Activated T-helper 1 cell treated with anti-CD3 and anti-CD28 coated beads, Interleukin-12 subunit alpha, Interleukin-12 subunit beta, Interleukin-2, Interleukin-4 antibody, amounts not matched to agents 30 ng/mL and 10 ng/mL and 1 ng/mL, durations not matched to agents 14 hours and 24 hours and 36 hours (primary cell): ENCODE data around the gene RPS16. TPM values are rescaled to one million over a fixed set of nuclear protein-coding genes. Genes with fewer than 3 reads are reported as not detected.

ENCODE experiments used
- DNase-seq: peaks from one replicate; pipeline ENCODE4 v3.0.0; 2021; ENCODE audit warnings: low spot score
- H3K27ac Mint-ChIP-seq: one replicate; pipeline ENCODE4 v1.8.0; 2021; ENCODE audit warnings: mild to moderate bottlenecking, mixed read lengths
- H3K27me3 Mint-ChIP-seq: one replicate; pipeline ENCODE4 v1.8.0; 2022; ENCODE audit warnings: mild to moderate bottlenecking, moderate library complexity, mixed read lengths; ENCODE audit not compliant: insufficient read depth
- H3K36me3 Mint-ChIP-seq: one replicate; pipeline ENCODE4 v1.8.0; 2021; ENCODE audit warnings: low read depth, mixed read lengths
- H3K4me1 Mint-ChIP-seq: one replicate; pipeline ENCODE4 v1.8.0; 2021; ENCODE audit warnings: low read depth, mixed read lengths
- H3K4me3 Mint-ChIP-seq: one replicate; pipeline ENCODE4 v1.8.0; 2021; ENCODE audit warnings: mild to moderate bottlenecking, moderate library complexity, mixed read lengths
- H3K9me3 Mint-ChIP-seq: one replicate; pipeline ENCODE4 v1.8.0; 2021; ENCODE audit warnings: mixed read lengths
- intact Hi-C: fragments of 100-400 bp; cut with micrococcal nuclease; formaldehyde crosslinking; loops from one replicate; pipeline ENCODE4 v1.15.1; 2024
- total RNA-seq: library from RNA; stranded (reverse); gene quantifications from 2 replicates; pipeline ENCODE4 v1.2.3, GENCODE V29; 2022

The RPS16 gene
- total RNA-seq, 1 donor from 2014 or later, result 2,532 TPM

- Mint-ChIP-seq H3K4me3 (no peak overlapping the region), H3K27me3 (no peaks in the 10 kb centered on the region), H3K27ac (peak overlapping the region; percentile 67), H3K9me3 (no peaks in the 10 kb centered on the region), H3K36me3 (peaks cover 18% of the 10 kb centered on the region), H3K4me1 (peaks cover 59% of the 10 kb centered on the region)
- intact Hi-C loops, result loop anchor here (5.0 kb wide), 1 partner anchor 274 kb away; no protein-coding TSS in a partner anchor
- DNase-seq, result no peak
These were observed 37.4 kb downstream of the RPS16 start for GRCh38 chr19:39398297-39398864.

GRCh38 chr19:39397360-39398296, 38.1 kb downstream of the RPS16 start:
- no peak overlapping the region for H3K4me3 Mint-ChIP-seq
- no peaks in the 10 kb centered on the region for H3K27me3 Mint-ChIP-seq
- peaks cover 19% of the 10 kb centered on the region for H3K36me3 Mint-ChIP-seq
- H3K27ac Mint-ChIP-seq, result peak overlapping the region; percentile 67
- intact Hi-C loops, result loop anchor here (1.0 to 5.0 kb wide), 4 partner anchors 14 to 275 kb away; partner anchors contain the start of gene EID2B
- peaks cover 58% of the 10 kb centered on the region for H3K4me1 Mint-ChIP-seq
- DNase-seq, result peak; percentile 88
- no peaks in the 10 kb centered on the region for H3K9me3 Mint-ChIP-seq

DNA sequence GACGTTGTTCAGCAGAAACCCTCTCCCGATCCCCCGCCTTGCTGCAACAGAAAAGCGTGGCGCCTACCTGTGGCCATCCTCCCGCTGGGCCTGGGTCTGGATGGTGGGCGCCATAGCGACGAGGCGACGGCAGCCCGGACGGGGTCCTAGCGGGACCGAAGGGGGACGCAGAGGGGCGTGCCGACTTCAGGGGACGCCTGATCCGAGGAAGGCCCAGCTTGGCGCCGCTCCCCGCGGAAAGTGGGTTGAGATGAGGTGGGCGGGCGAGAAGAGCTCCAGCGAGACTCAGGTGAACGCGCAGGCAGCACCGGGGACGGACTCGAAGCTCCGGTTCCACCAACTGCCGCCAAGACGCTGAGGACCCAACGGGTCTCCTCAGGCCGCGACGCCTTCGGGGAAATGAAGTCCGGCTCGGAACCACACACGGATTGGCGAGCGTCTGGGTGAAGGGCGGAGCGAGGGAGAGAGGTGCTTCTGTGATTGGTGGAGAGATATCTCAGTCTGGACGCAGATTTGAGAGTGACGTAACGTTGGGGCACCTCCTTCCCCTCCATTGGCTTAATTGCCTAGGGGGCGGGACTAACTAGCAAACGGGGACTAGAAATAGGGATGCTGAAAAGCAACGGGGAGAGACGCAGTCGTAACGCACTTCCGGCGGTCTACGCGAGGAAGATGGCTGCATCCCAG, 44.9 kb downstream of the RPS16 start, which contains the start of the genes MED29 and PAF1:
Gene MED29, plus strand, starts transcription at position 628 of the 687 bp plus-strand sequence. Its CDS starts 45 bp downstream, at position 673.
Gene PAF1, minus strand, starts transcription at position 356 of the 687 bp plus-strand sequence. Its CDS starts 242 bp downstream, at position 114.
- peak; percentile 95 for DNase-seq
- Mint-ChIP-seq H3K9me3 (no peaks in the 10 kb centered on the region), H3K36me3 (peaks cover 45% of the 10 kb centered on the region), H3K4me3 (peak within 1 kb of the TSS; percentile 98), H3K27me3 (no peaks in the 10 kb centered on the region), H3K27ac (peak within 1 kb of the TSS; percentile 93), H3K4me1 (peaks cover 31% of the 10 kb centered on the region)
- intact Hi-C loops, result loop anchor here (1.0 to 5.0 kb wide), 9 partner anchors 11 to 581 kb away; partner anchors contain the start of genes PLEKHG2, PSMC4 and SUPT5H

GRCh38 chr19:39390451-39390750, 45.3 kb downstream of the RPS16 start:
- intact Hi-C loops, result loop anchor here (2.0 to 5.0 kb wide), 4 partner anchors 40 to 582 kb away; partner anchors contain the start of genes PSMC4 and SUPT5H
- no peak for DNase-seq
- H3K36me3 Mint-ChIP-seq, result peaks cover 47% of the 10 kb centered on the region

GRCh38 chr19:39389631-39390414, 45.9 kb downstream of the RPS16 start:
- H3K4me1 Mint-ChIP-seq, result peaks cover 31% of the 10 kb centered on the region
- H3K4me3 Mint-ChIP-seq, result peak overlapping the region; percentile 98
- no peaks in the 10 kb centered on the region for H3K27me3 Mint-ChIP-seq
- peak overlapping the region; percentile 93 for H3K27ac Mint-ChIP-seq
- H3K36me3 Mint-ChIP-seq, result peaks cover 46% of the 10 kb centered on the region
- intact Hi-C loops, result loop anchor here (2.0 to 5.0 kb wide), 4 partner anchors 41 to 582 kb away; partner anchors contain the start of genes PSMC4 and SUPT5H
- no peak for DNase-seq
- H3K9me3 Mint-ChIP-seq, result no peaks in the 10 kb centered on the region

More at GRCh38 chr19:39390451-39390750, 45.3 kb downstream of the RPS16 start:
- H3K4me3 Mint-ChIP-seq, result peak overlapping the region; percentile 98
- no peaks in the 10 kb centered on the region for H3K27me3 Mint-ChIP-seq
- H3K4me1 Mint-ChIP-seq, result peaks cover 31% of the 10 kb centered on the region
- H3K27ac Mint-ChIP-seq, result peak overlapping the region; percentile 93
- no peaks in the 10 kb centered on the region for H3K9me3 Mint-ChIP-seq

DNA sequence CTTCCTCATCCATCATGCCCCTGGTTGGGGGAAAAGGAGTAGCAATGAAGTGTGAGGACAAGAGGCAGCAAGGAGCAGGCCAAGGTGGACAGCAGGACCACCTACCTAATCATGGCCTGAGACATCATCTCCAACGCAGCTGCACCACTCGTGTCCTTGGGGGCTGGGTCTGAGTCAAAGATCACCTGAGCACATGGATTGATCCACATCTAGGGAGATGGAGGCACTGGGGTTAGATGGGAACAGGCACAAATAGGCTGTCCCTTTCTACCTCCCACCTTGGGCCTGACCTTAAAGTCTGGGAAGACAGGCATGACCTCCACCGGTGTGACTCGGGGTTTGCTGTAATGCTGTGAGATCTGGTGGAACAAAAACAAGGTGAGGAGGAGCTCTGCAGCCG, 47.1 kb downstream of the RPS16 start:
- Mint-ChIP-seq H3K27ac (no peak overlapping the region), H3K36me3 (peaks cover 47% of the 10 kb centered on the region), H3K4me3 (peak overlapping the region; percentile 35), H3K9me3 (no peaks in the 10 kb centered on the region), H3K27me3 (no peaks in the 10 kb centered on the region), H3K4me1 (peaks cover 29% of the 10 kb centered on the region)
- intact Hi-C loops, result no loop called here
- DNase-seq, result no peak

GRCh38 chr19:39386557-39386956, 49.2 kb downstream of the RPS16 start:
- intact Hi-C loops, result no loop called here
- Mint-ChIP-seq H3K27me3 (no peaks in the 10 kb centered on the region), H3K27ac (no peak overlapping the region), H3K9me3 (no peaks in the 10 kb centered on the region), H3K4me1 (peaks cover 17% of the 10 kb centered on the region), H3K36me3 (peaks cover 45% of the 10 kb centered on the region), H3K4me3 (no peak overlapping the region)
- DNase-seq, result no peak

DNA sequence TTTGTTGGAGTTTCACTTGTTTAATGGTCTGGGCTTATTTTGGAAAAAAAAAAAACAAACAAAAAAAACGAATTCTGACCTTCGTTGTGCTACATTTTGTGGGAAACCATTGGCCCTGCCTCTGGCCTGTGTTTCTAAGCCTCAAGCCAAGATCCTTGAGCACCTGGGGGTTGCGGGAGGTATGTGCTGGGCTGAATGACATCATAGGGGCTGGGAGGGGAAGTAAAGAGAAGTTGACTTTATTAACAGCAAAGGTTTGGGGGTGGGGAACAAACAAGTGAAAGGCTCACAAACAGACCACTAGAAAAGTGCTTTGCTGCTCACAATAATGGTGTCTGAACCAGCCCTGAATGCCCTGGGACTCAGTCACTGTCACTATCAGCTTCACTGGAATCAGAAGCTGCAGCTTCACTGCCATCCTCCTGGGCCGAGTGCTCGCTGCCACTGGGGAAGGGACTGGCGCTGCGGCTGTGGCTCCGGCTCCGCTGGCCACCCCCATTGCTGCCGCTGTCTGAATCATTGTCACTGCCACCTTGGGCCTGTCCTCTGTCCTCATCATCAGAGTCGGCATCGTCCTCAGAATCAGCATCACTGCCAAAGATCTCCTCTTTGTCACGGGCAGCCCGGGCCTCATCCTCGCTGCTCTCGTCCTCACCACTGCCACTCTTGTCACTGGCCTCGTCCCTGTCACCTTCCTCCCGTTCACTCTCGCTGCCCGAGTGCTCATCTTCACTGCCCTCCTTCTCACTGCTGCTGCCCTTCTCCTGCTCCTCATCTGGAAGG, 49.9 kb downstream of the RPS16 start:
- Mint-ChIP-seq H3K27ac (peak overlapping the region; percentile 4), H3K9me3 (no peaks in the 10 kb centered on the region), H3K4me1 (peaks cover 14% of the 10 kb centered on the region), H3K27me3 (no peaks in the 10 kb centered on the region), H3K36me3 (peaks cover 48% of the 10 kb centered on the region), H3K4me3 (no peak overlapping the region)
- DNase-seq, result no peak
- intact Hi-C loops, result no loop called here

GRCh38 chr19:39384839-39385568, 50.7 kb downstream of the RPS16 start:
- H3K9me3 Mint-ChIP-seq, result no peaks in the 10 kb centered on the region
- H3K27ac Mint-ChIP-seq, result peak overlapping the region; percentile 18
- no peak overlapping the region for H3K4me3 Mint-ChIP-seq
- no peaks in the 10 kb centered on the region for H3K27me3 Mint-ChIP-seq
- peaks cover 9% of the 10 kb centered on the region for H3K4me1 Mint-ChIP-seq
- H3K36me3 Mint-ChIP-seq, result peaks cover 49% of the 10 kb centered on the region
- no peak for DNase-seq
- intact Hi-C loops, result no loop called here
